ENCODE data around the gene NAALADL2.
"Not testable (repeated sequence)": the region's sequence is repeated elsewhere in the genome, so short reads cannot be mapped to it uniquely, and the experiment has no call there.

The NAALADL2 gene

DNA sequence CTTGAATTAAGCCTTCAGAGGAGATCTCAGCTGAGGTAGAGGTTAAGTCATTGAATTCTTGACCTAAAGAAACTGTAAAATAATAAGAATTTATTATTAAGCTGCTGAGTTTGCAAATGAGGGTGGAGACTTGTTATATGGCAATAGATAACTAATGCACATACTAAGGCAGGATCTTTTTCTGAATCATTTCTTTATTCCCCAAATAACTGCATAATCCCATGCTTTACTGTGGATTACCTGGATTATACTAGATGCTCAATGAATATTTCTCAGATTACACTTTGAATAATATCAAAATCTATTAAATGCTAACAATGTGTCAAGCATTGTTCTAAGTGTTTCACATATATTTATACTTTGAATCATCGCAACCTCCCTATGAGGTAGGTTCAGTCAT, 532.5 kb downstream of the NAALADL2 start:
- DNase-seq = no peak

DNA sequence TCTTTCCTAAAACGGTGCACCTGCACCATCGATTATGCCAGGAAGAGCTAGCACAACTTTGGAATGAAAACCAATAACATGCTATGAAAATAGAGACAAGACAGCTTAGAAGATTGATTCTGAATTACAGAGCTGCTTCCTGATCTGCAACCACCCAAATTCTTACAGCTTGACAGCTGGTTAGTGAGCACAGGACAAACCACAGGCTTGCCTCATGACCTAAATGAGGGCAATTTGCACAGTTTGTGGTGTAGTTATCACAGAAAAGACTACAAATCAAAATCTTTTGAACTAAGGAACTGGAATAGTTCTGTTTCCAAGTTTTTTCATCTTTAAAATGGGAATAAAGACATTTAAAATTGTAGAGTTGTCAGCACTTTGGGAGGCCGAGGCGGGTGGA, 533.5 kb downstream of the NAALADL2 start:
- no peak for DNase-seq

DNA sequence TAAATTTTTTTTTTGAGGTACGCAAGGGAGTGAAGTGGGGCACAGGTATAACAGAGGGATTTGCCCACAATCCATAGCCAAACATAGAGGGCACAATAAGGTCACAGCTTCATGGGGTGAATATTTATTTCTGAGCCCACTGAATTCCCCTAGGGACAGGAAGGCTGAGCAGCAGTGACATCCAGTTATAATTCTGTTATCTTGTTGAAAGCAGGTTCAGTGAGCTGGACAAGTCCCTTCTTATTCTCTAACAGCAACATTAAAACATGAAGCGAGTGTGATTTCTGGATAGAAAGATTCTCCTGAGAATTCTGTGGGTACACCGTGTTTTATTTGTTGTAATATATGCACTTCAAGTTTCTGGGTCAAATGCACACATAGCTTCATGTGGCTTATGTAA, 538.2 kb downstream of the NAALADL2 start:
- DNase-seq = no peak

DNA sequence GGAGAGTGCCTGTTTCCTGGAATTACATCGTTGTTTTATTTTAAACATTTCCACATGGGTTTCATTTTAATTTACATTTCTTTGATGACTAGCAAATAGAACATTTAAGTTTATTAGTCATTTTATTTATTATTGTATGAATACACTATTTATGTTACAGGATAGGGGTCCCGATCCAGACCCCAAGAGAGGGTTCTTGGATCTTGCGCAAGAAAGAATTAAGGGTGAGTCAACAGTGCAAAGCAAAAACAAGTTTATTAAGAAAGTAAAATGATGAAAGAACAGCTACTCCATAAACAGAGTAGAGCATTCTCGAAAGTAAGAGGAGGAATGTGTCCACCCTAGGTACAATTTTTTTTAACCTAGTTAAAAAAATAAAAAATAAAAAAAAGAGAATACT, 539.5 kb downstream of the NAALADL2 start:
- DNase-seq = no peak

DNA sequence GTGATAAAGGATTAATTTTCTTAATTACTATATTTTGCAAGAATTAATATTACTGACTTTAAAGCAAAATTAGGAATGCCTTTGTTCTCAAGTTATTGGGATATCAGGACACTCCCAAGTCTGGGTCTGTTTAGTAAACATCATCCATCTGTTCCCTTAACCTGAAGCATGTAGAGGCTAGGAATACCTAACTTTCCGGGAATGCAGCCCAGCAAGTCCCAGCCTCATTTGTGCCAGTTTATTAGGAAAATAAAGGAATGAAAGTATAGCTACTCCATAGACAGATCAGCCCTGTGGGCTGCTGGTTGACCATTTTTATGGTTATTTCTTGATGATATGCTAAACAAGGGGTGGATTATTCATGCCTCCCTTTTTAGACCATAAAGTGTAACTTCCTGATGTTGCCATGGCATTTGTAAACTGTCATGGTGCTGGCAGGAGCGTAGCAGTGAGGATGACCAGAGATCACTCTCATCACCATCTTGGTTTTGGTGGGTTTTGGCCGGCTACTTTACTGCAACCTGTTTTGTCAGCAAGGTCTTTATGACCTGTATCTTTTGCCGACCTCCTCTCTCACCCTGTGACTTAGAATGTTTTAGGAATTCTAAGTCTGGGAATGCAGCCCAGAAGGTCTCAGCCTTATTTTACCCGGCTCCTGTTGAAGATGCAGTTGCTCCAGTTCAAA, 540.2 kb downstream of the NAALADL2 start:
- no peak for DNase-seq

DNA sequence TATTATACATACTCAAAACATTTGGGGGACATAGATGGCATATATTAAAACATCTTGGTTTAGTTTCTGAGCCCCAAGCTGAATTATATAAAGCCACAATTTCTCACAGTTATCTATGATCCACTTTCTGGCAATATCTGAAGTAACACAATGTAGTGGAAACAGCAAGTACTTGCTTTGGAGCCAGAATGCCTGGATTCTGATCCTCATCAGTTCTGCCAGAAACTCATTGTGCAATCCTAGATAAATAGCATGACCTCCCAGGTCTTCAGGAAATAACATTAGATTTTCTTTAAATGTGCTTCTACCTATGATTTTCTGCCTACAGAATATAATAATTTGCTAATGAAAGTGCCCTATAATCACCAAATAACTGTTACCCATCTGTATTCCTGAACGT, 544.9 kb downstream of the NAALADL2 start:
- DNase-seq = no peak

DNA sequence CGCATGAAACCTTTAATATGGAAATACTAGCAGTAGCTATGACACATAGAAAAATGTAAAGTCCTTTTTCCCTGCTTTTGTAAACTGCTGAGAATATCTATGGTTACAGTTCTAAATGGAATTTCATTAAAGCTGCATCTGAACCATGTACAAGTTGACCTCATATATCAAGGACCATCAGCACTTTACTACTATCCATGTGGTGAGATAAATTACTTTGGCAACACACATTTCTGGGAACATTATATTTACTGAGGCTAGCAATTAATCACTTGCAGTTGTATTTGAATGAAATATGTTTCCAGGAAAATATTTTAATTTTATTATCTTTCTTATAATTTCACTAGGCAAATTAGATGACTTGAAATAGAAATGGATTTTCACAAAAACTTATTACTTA, 545.5 kb downstream of the NAALADL2 start:
- DNase-seq = no peak

DNA sequence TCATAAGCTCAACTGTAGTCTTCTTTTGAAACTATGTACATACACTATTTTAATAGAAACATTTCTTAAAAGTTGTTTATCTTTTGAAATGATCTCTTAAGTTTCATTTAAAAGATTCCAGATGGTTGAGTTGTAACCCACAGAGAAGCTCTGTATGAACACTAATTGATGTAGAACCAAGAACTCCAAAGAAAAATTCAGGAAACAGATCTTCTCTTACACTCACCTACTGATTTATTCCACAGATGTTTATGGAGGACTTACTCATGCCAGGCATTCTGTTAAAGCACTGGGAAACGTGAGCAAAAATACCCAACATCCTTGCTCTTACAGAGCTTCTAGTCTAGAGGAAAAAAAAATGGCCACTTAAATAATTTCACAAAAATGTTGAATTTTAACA, 551.1 kb downstream of the NAALADL2 start:
- no peak for DNase-seq

DNA sequence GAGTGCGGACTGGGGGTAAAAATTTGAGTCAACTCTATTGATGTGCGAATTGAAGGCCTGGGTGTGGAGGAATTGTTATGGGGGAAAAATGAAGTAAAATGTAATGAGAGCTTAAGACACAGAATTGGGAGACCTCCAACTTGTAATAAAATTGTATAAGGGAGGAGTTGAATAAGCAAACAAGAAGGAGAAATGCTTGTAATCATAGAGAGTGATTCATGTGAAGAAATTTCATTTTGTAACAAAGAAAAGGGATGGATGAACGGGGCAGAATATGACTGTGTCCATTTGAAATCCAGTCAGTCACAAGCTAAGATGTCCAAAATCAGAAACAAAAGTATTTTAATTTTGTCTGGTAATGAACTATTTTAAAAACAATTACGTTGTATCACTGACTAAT, 552.3 kb downstream of the NAALADL2 start:
- no peak for DNase-seq

DNA sequence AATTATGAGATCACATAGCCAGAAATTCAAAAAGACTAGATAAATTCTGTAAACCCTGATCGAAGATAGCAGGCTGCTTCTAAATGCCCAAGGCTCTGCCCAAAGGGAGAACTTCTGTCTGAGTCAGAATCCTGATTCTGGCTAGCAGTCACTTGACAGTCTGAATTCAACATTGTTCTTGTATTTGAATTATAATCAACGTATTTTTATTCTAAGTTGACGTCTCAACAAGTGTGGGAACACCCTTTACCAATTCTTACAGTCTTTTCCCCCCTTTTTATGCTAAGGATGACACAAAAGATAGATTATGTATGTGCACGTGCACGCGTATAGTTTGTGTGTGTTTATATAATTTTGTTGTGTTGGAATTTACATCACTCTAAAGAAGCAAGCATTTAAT, 552.8 kb downstream of the NAALADL2 start:
- no peak for DNase-seq

DNA sequence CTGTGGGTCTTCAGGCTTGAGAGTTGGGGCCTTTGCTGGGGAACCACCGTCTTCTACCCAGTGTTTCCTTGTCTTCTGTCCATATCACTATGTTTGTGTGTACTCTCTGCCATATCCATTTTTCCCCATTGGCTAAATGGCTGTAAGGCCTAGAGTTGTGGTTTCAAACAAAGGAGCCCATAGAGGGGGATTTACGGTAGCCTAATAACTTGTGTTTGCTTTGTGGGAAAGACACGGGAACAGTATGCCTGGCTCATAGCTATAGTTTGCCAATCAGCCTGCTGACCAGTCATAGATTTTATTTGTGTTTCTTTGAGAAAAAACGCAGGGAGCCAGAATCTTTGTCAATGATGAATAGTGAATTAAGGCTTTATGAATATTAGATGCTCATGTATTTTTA, 554.8 kb downstream of the NAALADL2 start:
- no peak for DNase-seq

DNA sequence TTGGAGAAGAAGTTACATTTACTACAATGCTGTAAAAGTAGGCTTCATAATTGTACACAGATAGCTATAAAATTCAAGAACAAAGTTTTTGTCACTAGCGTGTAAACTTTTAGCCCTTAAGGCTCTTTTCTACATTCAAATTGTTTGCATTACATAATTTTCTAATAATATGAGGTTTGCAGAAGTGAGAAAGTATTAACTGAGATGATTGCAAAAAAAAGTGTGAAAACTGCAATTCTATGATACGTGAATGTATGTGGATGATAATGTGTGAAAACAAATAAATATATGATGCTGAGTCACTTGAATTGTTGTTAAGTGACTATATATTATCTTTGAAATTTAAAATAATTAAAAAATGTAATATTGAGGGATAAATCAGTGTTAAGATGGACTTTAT, 557.5 kb downstream of the NAALADL2 start:
- DNase-seq = no peak

DNA sequence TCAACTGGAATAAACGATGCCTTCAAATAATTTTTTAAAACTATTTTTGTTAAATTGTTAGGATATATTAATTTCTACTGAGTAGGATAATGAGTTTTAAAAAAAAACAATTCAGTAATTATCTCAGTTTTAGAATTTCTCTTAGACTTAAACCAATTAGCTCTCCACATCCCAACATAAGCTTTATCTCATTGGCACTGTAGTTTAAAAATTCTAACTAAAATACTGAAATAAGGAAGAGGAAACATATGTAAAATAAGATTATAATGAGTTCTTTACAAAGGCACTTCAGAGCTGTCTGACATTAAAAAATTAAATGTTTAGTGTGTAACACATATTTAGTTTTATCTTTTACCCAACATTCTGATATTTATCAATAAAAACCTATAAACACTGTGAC, 558.3 kb downstream of the NAALADL2 start:
- DNase-seq = no peak

DNA sequence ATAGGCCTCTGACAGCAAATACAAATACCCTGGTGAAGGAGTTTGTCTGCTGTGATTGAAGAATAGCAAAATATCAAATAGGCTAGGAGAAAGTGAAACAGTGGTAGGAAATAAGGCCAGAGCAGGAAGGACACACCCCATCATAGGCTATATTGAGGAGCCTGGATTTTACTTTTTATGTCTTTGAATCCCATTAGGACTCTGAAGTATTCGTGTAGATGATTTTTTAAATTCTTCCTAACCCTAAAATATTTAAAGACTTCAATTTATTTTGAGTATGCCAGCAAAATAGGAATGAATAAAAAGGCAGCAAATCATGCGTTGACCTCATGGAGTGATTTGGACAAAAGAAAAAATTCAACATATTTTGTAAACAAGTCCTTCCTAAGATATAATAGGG, 562.8 kb downstream of the NAALADL2 start:
- DNase-seq = no peak

DNA sequence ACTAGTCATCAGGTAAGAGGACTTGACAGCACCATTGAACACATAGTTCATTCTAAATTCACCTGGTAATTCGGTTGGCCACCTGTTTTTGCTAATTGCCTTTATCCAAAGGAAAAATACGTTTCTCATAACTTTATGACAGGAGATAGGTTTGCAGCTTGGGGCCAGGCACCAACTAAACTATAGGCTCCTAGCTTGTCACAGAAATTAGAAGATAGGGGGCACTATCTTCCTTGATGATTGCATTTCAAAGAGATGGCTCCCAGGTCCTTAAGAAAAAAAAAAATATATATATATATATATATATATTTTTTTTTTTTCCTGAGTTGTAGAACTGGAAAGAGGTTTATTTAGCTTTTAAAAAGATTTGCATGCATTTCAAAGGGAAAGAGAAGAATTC, 563.6 kb downstream of the NAALADL2 start:
- DNase-seq = no peak

DNA sequence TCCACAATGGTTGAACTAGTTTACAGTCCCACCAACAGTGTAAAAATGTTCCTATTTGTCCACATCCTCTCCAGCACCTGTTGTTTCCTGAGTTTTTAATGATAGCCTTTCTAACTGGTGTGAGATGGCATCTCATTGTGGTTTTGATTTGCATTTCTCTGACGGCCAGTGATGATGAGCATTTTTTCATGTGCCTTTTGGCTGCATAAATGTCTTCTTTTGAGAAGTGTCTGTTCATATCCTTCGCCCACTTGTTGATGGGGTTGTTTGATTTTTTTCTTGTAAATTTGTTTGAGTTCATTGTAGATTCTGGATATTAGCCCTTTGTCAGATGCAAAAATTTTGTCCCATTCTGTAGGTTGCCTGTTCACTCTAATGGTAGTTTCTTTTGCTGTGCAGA, 564.7 kb downstream of the NAALADL2 start:
- DNase-seq = not testable (repeated sequence)

DNA sequence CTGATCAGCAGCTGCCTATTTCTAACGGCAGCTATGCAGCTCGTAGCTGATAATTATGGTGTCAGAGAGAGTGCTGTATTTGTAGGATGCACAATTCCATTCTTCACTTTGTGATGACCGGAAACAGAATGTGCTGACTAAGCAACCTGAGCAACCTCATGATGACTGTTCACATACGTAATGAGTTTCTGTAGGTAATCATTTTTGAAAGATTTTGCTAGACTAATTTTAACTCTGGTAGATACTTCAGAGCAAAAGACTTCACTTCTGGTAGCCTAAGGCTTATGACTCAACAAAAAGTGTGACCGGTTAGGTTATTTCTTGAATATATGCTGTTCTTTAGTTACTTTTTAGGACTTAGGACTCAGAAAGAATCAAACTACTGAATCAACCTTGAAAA, 567.7 kb downstream of the NAALADL2 start:
- no peak for DNase-seq

DNA sequence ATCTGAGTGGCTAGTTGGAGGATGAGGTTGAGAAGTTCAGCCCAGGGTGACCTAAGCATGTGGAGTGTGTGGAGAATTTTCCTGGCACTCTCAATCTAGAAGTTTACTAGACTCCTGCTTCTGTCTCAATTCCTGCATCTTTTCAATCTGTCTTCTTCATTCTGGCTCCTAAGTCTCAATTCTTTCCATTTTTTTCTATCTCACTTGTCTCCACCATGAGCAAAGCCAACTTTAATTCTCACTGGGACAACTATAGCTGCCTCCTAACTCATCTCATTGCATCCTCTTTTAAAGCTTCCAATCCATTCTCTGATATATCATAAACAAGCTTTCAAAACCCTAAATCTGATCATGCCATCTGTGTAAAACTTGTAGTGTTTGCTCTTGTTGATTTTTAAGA, 569.3 kb downstream of the NAALADL2 start:
- no peak for DNase-seq

DNA sequence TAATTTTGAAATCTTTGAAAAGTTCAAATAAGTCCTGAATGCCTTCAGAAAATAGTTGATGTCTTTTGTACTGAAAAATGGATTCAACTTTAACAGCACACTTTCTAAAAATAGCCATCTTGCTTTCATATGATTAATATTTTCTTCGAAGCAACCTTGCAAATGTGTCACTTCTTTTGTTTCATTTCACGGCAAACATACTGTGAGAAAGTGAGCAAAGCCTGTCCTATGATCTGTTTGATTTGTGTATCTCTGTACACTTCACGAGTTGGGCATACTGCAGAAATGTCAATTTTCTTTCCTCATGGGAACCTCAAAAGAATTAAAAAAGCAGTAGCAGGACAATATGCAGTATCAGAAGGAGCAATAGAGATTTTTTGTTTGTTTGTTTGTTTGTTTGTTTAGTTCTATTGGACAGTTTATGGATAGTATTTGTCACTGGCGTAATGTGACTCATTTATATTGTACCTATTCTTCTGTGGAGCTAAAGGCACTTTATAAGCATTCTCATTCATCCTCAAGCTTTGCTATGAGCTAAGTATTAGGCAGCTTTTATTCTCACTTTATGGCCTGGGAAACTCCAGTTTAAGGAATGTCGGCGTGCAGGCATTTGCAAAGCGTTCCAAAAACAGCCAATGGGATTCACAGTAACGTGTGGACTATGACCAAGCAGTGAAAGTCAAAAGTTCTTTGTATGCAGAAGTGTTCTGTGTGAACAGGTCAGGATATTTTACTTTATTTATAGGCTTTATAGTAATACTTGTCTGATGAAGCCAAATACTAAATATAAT, 572.0 kb downstream of the NAALADL2 start:
- no peak for DNase-seq

DNA sequence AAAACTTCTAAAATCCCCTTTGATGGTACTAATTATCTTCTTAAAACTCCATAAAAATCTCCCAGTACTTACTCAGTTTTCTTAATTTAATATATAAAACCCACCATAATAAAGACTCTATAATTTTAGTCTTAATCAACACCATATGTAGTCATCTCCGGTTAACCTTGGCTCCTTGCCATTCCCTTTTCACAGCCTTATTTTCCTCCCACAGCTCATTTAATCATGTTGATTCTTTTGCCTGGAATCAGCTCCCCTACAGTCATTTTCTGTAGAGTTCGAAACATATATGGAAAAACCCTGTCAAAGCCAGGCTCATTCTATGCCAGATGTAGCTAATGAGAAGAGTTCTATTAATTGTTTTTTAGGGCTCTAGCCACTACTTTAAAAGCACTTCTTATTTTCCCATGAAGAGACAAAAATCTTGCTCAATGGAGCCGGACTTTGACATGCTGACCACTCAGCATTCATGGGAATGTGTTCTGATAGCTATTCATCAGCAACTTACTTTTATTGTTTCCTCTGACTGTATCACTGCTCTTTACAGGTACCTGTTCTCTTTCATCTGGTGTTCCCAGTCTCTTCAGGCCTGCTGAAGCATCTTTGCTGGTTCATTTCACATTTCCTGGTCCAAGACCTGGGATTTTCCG, 573.4 kb downstream of the NAALADL2 start:
- no peak for DNase-seq

DNA sequence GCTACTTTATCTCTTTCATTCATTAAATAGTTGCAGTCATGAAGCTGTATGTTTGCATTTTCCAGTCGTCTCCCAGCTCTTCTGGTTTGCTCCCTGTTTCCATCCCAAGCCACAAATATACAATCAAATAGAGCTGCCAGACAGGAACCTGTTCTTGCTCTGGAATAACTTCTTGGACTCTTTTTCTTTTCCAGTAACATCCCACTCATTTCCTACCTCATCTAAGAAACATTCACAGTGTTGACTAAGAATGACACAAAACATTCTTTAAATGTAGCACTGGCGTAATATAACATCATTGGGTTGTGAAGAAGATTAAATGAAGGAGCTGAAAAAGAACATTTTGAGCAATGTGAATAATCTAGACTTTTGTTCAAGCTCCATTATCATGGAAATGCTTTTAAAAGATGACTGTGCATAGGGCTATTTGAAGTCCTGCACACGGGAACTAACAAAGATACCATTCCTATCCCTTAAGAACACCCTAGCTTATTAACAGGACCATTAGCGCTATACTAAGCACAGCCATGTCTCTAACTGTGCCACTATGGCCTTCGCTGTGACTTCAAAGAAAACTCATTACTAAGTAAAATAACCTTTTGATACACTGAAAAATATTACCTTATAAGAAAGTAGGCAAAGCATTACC, 574.0 kb downstream of the NAALADL2 start:
- no peak for DNase-seq

DNA sequence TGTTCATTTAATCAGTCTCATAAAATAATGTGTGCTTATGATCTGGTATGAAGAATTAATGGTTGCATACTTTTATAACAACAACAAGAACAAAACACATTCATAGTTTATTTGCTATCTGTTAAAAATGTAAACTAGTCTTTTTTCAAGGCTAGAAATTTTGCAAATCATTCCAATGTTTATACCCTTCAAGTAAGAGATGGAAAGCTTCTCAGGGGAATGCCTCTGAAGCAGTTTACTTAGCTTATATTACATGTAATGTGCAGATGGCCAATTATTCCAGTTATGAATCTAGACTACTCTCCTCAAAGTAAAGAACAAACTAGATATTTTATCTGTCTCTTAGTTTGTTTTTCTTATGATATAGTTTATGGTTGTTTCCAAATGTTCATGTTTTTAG, 575.4 kb downstream of the NAALADL2 start:
- DNase-seq = peak; percentile 77

DNA sequence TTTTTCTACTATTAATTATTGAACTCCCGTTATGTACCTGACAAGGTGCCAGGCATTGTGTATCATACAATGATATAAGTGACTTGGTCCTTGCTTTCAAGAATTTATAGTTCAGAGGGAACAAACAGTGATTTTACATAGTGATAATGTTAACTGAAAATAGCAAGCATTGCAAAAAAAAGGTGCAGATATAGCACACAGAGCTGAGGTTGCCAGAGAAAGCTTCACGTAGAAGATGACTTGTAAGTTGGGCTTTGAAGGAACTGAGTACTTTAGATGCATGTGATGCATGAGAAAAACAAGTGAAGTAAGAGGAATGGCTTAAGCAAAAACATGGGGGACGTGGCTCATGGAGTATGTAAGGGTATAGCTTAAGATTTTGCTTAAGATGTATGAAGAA, 584.5 kb downstream of the NAALADL2 start:
- DNase-seq = no peak

DNA sequence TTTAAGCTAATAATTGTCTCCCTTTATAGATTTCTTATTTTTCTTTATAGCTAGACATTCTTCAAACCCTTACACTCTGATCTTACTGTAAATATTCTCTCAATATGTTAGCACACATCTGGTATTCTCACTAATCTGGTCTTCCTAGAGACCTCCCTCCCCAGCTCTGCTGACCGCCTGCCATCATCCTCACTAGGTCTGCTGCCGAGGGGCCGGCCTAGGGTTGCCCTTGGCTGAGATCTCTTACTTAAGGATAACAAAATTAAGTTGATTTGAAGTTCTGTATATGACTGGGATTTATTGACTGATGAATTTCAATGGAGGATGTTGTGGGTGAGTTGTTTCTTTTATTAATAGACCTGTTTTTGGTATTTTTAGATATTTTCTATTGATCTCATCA, 586.6 kb downstream of the NAALADL2 start:
- no peak for DNase-seq
